ENCODE measurements around the gene XRCC3. TPM values are rescaled to one million over a fixed set of nuclear protein-coding genes. Genes with fewer than 3 reads are reported as not detected.
A peak's percentile ranks its signal among the peaks of the same experiment; 100 is the strongest.
"Not testable (repeated sequence)": the region's sequence is repeated elsewhere in the genome, so short reads cannot be mapped to it uniquely, and the experiment has no call there.

XRCC3 gene
- total RNA-seq, 1 donor from 2014 or later = 75.8 TPM

- Mint-ChIP-seq H3K9me3 (no peaks in the 10 kb centered on the region), H3K36me3 (ENCODE audit: low read depth) (peaks cover 33% of the 10 kb centered on the region), H3K4me1 (peaks cover 5% of the 10 kb centered on the region), H3K27me3 (no peaks in the 10 kb centered on the region), H3K4me3 (no peak overlapping the region), H3K27ac (no peak overlapping the region)
- intact Hi-C loops (cut with micrococcal nuclease) = no loop called here
- DNase-seq = no peak
Measured at GRCh38 chr14:103654619-103655018, 60.6 kb downstream of the XRCC3 start.

DNA sequence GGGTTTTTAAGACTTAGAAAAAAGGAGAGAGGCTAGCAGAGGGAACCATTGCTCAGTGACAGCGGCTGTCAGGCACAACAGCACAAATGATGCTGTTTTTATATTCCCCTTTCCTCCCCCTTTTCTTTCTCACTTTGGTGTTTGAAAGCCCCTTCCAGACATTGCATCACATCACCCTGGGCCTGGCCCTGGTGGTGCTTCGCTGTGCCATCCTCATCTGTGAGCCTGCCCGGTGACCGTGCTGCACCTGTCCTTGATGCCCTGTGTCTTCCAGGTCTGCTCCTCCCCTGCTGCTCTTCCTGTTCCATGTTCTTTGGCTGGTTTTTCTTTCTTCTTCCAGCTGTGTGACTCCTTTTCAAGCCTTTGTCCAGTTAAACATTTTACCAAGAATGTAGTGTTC is 61.4 kb downstream of the XRCC3 start:
- no peak overlapping the region for H3K4me3 Mint-ChIP-seq
- intact Hi-C loops (cut with micrococcal nuclease) = no loop called here
- no peak overlapping the region for H3K27ac Mint-ChIP-seq
- peaks cover 28% of the 10 kb centered on the region for H3K36me3 Mint-ChIP-seq (ENCODE audit: low read depth)
- H3K27me3 Mint-ChIP-seq = no peaks in the 10 kb centered on the region
- no peaks in the 10 kb centered on the region for H3K9me3 Mint-ChIP-seq
- H3K4me1 Mint-ChIP-seq = peaks cover 5% of the 10 kb centered on the region
- no peak for DNase-seq

DNA sequence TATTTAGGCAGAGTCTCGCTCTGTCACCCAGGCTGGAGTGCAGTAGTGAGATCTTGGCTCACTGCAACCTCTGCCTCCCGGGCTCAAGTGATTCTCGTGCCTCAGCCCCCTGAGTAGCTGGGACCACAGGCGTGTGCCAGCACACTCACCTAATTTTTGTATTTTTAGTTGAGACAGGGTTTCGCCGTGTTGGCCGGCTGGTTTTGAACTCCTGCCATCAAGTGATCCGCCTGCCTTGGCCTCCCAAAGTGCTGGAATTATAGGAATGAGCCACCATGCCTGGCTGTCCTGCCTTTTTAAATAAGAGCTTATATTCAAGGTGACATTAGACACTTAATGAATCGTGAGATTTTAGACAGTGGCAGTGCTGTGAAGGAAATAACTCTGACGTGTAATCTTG is 61.9 kb downstream of the XRCC3 start:
- H3K27me3 Mint-ChIP-seq; H3K4me1 Mint-ChIP-seq; H3K4me3 Mint-ChIP-seq; DNase-seq; H3K27ac Mint-ChIP-seq; intact Hi-C loops (cut with micrococcal nuclease); H3K9me3 Mint-ChIP-seq: not testable (repeated sequence)
- peaks cover 28% of the 10 kb centered on the region for H3K36me3 Mint-ChIP-seq (ENCODE audit: low read depth)

DNA sequence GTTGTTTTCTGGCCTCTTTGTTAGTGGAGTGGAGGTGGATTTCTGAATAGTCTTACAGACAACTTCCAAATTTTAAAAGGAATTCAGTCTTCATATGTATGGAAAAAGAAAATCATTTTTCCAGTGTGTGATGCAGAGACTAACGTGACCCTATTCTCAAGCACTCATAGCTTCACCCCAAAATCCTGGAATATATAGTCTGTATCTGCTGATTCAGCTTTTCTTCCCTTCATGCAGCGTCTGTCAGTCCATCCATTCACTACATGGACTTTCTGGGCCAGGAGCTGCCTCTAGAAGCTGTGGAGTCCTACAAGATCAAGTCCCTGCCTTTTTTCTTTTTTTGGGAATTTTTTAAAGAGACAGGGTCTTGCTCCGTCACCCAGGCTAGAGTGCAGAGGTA is 62.4 kb downstream of the XRCC3 start:
- intact Hi-C loops (cut with micrococcal nuclease) = no loop called here
- Mint-ChIP-seq H3K4me1 (peaks cover 5% of the 10 kb centered on the region), H3K27ac (no peak overlapping the region), H3K27me3 (no peaks in the 10 kb centered on the region), H3K36me3 (ENCODE audit: low read depth) (peaks cover 25% of the 10 kb centered on the region), H3K9me3 (no peaks in the 10 kb centered on the region), H3K4me3 (no peak overlapping the region)
- no peak for DNase-seq

- Mint-ChIP-seq H3K9me3 (no peaks in the 10 kb centered on the region), H3K36me3 (ENCODE audit: low read depth) (peaks cover 17% of the 10 kb centered on the region), H3K27ac (peak overlapping the region; percentile 8), H3K27me3 (no peaks in the 10 kb centered on the region), H3K4me3 (no peak overlapping the region), H3K4me1 (peaks cover 3% of the 10 kb centered on the region)
- no peak for DNase-seq
- intact Hi-C loops (cut with micrococcal nuclease) = no loop called here
Measured at GRCh38 chr14:103651585-103651984, 63.7 kb downstream of the XRCC3 start.

- Mint-ChIP-seq H3K4me3 (no peak overlapping the region), H3K9me3 (no peaks in the 10 kb centered on the region), H3K4me1 (peaks cover 5% of the 10 kb centered on the region), H3K27ac (no peak overlapping the region), H3K27me3 (no peaks in the 10 kb centered on the region), H3K36me3 (ENCODE audit: low read depth) (peaks cover 9% of the 10 kb centered on the region)
- intact Hi-C loops (cut with micrococcal nuclease) = no loop called here
- no peak for DNase-seq
Measured at GRCh38 chr14:103650213-103650612, 65.0 kb downstream of the XRCC3 start.

- Mint-ChIP-seq H3K4me1 (peaks cover 5% of the 10 kb centered on the region), H3K36me3 (ENCODE audit: low read depth) (peaks cover 3% of the 10 kb centered on the region), H3K9me3 (no peaks in the 10 kb centered on the region), H3K27ac (no peak overlapping the region), H3K4me3 (no peak overlapping the region), H3K27me3 (no peaks in the 10 kb centered on the region)
- DNase-seq = no peak
- intact Hi-C loops (cut with micrococcal nuclease) = no loop called here
Measured at GRCh38 chr14:103649001-103649400, 66.2 kb downstream of the XRCC3 start.

Other genes starting within 250 kb of the XRCC3 start
- gene CKB, start 192.6 kb downstream of the XRCC3 start, total RNA-seq = 14.2 and 21.1 TPM in 2 replicates
- gene TRMT61A, start 186.3 kb downstream of the XRCC3 start, total RNA-seq = 22.7 and 23.6 TPM in 2 replicates
- gene BAG5, start 152.8 kb downstream of the XRCC3 start, total RNA-seq = 32.1 and 33.9 TPM in 2 replicates
- 38.4 and 41.2 TPM in 2 replicates for gene COA8, start 152.5 kb downstream of the XRCC3 start, total RNA-seq
- 132 and 155 TPM in 2 replicates for gene KLC1, start 86.2 kb downstream of the XRCC3 start, total RNA-seq
- 21.4 and 23.9 TPM in 2 replicates for gene ZFYVE21, start 359 bp upstream of the XRCC3 start, total RNA-seq
- gene PPP1R13B, start 132.1 kb upstream of the XRCC3 start, total RNA-seq = 8.6 and 8.8 TPM in 2 replicates
- gene TDRD9, start 213.0 kb upstream of the XRCC3 start, total RNA-seq = 0.12 and 0.19 TPM in 2 replicates
- not detected in 2 replicates for gene RD3L, start 227.1 kb upstream of the XRCC3 start, total RNA-seq

Data from activated CD4-positive, alpha-beta T cell treated with anti-CD3 and anti-CD28 coated beads, Interleukin-2, amount 10 ng/mL, durations not matched to agents 24 days and 14 days (primary cell).